Keratinocyte (primary cell): ENCODE measurements around the gene EMB.

ENCODE experiments used
- EZH2 ChIP-seq: IDR thresholded peaks from one replicate; pipeline ENCODE4 v1.6.1; 2012; ENCODE audit warnings: inconsistent platforms, mild to moderate bottlenecking, low read length, moderate library complexity
- TF ChIP-seq, protein P1 (sequence below), 3 experiments: IDR thresholded peaks in 1 of 3; conservative IDR thresholded peaks in 1 of 3; optimal IDR thresholded peaks in 1 of 3; 2 replicates in 2 of 3; 3 replicates in 1 of 3; pipeline versions ENCODE3 to v1.5.1; 2011; ENCODE audit warnings: low read length in 3 of 3, mild to moderate bottlenecking in 3 of 3, moderate library complexity in 2 of 3, control low read depth in 1 of 3, inconsistent platforms in 1 of 3; ENCODE audit not compliant: insufficient read depth in 2 of 3; ENCODE audit errors: extremely low read depth in 1 of 3

DNA sequence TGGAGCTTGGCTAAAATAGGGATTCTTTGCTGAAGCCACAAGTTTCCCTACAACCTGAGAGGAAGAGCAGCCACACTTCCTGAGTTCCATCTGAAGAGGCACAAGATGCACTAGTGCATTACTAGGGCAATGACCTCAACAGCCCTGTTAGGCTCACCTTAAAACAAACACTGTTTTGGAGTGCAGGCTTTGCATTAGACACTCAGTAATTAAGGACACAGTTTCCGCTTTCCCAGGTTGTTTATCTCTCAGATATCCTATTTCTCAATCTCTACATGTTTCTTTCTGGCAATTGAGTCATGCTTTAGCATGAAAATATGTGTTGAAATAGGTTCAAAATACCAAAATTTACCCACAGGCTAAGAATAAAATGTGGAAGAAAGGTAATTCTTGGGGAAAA, 34.2 kb downstream of the EMB start:
- TF ChIP-seq, protein P1, sequence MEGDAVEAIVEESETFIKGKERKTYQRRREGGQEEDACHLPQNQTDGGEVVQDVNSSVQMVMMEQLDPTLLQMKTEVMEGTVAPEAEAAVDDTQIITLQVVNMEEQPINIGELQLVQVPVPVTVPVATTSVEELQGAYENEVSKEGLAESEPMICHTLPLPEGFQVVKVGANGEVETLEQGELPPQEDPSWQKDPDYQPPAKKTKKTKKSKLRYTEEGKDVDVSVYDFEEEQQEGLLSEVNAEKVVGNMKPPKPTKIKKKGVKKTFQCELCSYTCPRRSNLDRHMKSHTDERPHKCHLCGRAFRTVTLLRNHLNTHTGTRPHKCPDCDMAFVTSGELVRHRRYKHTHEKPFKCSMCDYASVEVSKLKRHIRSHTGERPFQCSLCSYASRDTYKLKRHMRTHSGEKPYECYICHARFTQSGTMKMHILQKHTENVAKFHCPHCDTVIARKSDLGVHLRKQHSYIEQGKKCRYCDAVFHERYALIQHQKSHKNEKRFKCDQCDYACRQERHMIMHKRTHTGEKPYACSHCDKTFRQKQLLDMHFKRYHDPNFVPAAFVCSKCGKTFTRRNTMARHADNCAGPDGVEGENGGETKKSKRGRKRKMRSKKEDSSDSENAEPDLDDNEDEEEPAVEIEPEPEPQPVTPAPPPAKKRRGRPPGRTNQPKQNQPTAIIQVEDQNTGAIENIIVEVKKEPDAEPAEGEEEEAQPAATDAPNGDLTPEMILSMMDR (optimal IDR thresholded peaks at IDR 0.05 in 1 of 3, IDR thresholded peaks at IDR 0.05 in 1 of 3, conservative IDR thresholded peaks at IDR 0.05 in 1 of 3; ENCODE audit: extremely low read depth in 1 of 3, insufficient read depth in 2 of 3, low read length in 3 of 3): no peak
- no peak for TF ChIP-seq EZH2
